ENCODE data around the gene P2RX7. TPM values are rescaled to one million over a fixed set of nuclear protein-coding genes. Genes with fewer than 3 reads are reported as not detected.
"Not testable (repeated sequence)": the region's sequence is repeated elsewhere in the genome, so short reads cannot be mapped to it uniquely, and the experiment has no call there.

P2RX7 gene
- polyA plus RNA-seq, 1 donor = 1.0 TPM

GRCh38 chr12:121135320-121135719 is 2.6 kb downstream of the P2RX7 start:
- no peak for DNase-seq

- DNase-seq = no peak
These were observed 4.8 kb downstream of the P2RX7 start for GRCh38 chr12:121137512-121137911.

GRCh38 chr12:121138284-121138683 is 5.6 kb downstream of the P2RX7 start:
- DNase-seq = no peak

GRCh38 chr12:121139286-121139685 is 6.6 kb downstream of the P2RX7 start:
- no peak for DNase-seq

GRCh38 chr12:121142171-121142950 is 9.7 kb downstream of the P2RX7 start:
- no peak for DNase-seq

GRCh38 chr12:121144416-121144914 is 11.8 kb downstream of the P2RX7 start:
- DNase-seq = no peak

GRCh38 chr12:121145221-121145620 is 12.5 kb downstream of the P2RX7 start:
- DNase-seq = no peak

GRCh38 chr12:121149289-121149688 is 16.6 kb downstream of the P2RX7 start:
- not testable (repeated sequence) for DNase-seq

- DNase-seq = no peak
These were observed 22.2 kb downstream of the P2RX7 start for GRCh38 chr12:121154793-121155375.

GRCh38 chr12:121156365-121156764 is 23.7 kb downstream of the P2RX7 start:
- no peak for DNase-seq

- DNase-seq = no peak
These were observed 25.4 kb downstream of the P2RX7 start for GRCh38 chr12:121158085-121158484.

- not testable (repeated sequence) for DNase-seq
These were observed 26.2 kb downstream of the P2RX7 start for GRCh38 chr12:121158728-121159351.

GRCh38 chr12:121159467-121160307 is 27.0 kb downstream of the P2RX7 start:
- DNase-seq = no peak

GRCh38 chr12:121162384-121162783 is 29.7 kb downstream of the P2RX7 start:
- no peak for DNase-seq

GRCh38 chr12:121162985-121163384 is 30.3 kb downstream of the P2RX7 start:
- no peak for DNase-seq

GRCh38 chr12:121164839-121165238 is 32.2 kb downstream of the P2RX7 start:
- not testable (repeated sequence) for DNase-seq

GRCh38 chr12:121165316-121165715 is 32.6 kb downstream of the P2RX7 start:
- no peak for DNase-seq

GRCh38 chr12:121166356-121166755 is 33.7 kb downstream of the P2RX7 start:
- DNase-seq = no peak

- no peak for DNase-seq
These were observed 34.6 kb downstream of the P2RX7 start for GRCh38 chr12:121167232-121167820.

GRCh38 chr12:121167951-121168350 is 35.3 kb downstream of the P2RX7 start:
- no peak for DNase-seq

GRCh38 chr12:121170151-121170550 is 37.5 kb downstream of the P2RX7 start:
- DNase-seq = no peak
